PFSK-1 (cell line): ENCODE measurements around the gene RHNO1.

ENCODE experiments used
- FOXP2 ChIP-seq: optimal IDR thresholded peaks from 2 replicates; pipeline ENCODE3; 2011; ENCODE audit warnings: borderline replicate concordance, control low read depth, inconsistent platforms; ENCODE audit not compliant: insufficient read depth; ENCODE audit errors: extremely low read length, extremely low read depth
- POLR2AphosphoS5 ChIP-seq: IDR thresholded peaks from 2 replicates; pipeline ENCODE4 v1.6.1; 2012; ENCODE audit warnings: low read depth, mild to moderate bottlenecking, control low read depth, low read length, moderate library complexity
- SIN3A ChIP-seq: IDR thresholded peaks from 2 replicates; pipeline ENCODE4 v1.6.1; 2012; ENCODE audit warnings: mild to moderate bottlenecking, low read length, moderate library complexity, borderline replicate concordance; ENCODE audit not compliant: insufficient read depth
- TAF1 ChIP-seq: IDR thresholded peaks from 2 replicates; pipeline ENCODE4 v1.6.1; 2012; ENCODE audit warnings: low read length, control low read depth, borderline replicate concordance; ENCODE audit not compliant: insufficient read depth
- TF ChIP-seq, protein P1 (sequence below), 2 experiments: IDR thresholded peaks; 2 replicates each; pipeline versions ENCODE4 v1.6.1 to v1.8.0; 2011 to 2012; ENCODE audit warnings: low read depth in 2 of 2, low read length in 2 of 2, control low read depth in 1 of 2, inconsistent platforms in 1 of 2, mild to moderate bottlenecking in 1 of 2, moderate library complexity in 1 of 2; ENCODE audit not compliant: insufficient read depth in 1 of 2

Gene RHNO1

DNA sequence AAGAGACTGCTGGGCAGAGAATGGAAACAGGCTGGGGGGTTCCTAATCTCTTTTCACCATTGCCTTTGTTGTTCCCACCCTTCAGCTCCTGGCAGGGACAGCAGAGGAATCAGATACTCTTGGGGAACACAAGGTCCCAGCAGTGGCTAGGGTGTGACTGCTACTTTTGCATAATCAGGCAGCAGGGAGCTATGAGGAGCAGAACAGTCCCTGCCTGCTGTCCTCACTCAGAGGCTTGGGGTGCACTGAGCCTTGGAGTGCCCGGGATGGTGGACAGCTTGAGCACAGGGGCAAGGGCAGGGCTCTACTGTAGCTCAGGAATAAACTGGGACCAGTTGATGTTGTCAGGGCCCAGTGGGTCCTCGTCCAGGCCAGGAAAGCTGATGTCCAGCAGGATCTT is 18.7 kb upstream of the RHNO1 start:
- TF ChIP-seq SIN3A (no peak), TAF1 (no peak), FOXP2 (no peak), POLR2AphosphoS5 (no peak)
- TF ChIP-seq, protein P1, sequence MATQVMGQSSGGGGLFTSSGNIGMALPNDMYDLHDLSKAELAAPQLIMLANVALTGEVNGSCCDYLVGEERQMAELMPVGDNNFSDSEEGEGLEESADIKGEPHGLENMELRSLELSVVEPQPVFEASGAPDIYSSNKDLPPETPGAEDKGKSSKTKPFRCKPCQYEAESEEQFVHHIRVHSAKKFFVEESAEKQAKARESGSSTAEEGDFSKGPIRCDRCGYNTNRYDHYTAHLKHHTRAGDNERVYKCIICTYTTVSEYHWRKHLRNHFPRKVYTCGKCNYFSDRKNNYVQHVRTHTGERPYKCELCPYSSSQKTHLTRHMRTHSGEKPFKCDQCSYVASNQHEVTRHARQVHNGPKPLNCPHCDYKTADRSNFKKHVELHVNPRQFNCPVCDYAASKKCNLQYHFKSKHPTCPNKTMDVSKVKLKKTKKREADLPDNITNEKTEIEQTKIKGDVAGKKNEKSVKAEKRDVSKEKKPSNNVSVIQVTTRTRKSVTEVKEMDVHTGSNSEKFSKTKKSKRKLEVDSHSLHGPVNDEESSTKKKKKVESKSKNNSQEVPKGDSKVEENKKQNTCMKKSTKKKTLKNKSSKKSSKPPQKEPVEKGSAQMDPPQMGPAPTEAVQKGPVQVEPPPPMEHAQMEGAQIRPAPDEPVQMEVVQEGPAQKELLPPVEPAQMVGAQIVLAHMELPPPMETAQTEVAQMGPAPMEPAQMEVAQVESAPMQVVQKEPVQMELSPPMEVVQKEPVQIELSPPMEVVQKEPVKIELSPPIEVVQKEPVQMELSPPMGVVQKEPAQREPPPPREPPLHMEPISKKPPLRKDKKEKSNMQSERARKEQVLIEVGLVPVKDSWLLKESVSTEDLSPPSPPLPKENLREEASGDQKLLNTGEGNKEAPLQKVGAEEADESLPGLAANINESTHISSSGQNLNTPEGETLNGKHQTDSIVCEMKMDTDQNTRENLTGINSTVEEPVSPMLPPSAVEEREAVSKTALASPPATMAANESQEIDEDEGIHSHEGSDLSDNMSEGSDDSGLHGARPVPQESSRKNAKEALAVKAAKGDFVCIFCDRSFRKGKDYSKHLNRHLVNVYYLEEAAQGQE (IDR thresholded peaks at IDR 0.05; ENCODE audit: insufficient read depth in 1 of 2, low read depth in 2 of 2, low read length in 2 of 2): no peak

DNA sequence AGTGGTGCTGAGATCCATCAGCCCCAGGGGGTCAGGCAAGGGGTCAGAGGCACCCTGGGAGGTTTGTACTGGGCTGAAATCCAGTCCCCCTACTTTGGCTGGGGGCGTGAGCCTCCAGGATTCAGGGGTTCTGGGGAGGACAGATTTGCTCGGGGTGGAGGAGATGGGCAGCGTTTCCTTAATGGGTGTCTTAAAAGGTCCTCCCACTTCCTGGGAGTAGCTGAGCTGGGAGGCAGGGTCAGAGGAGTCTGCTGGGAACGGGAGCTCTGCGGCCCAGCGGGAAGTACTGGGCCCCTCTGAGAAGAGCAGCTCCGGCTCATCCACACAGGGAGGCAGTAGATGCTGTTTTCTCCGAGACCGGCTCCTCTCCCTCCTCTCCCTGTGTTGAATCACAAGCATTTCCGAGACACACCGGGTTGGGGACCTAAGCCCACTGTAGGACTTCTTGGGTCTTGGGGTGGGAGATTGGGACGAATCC is 18.0 kb upstream of the RHNO1 start:
- TF ChIP-seq SIN3A: no peak
- TF ChIP-seq TAF1: no peak
- no peak for TF ChIP-seq FOXP2
- TF ChIP-seq, protein P1 (IDR thresholded peaks at IDR 0.05; ENCODE audit: insufficient read depth in 1 of 2, low read depth in 2 of 2, low read length in 2 of 2): no peak
- no peak for TF ChIP-seq POLR2AphosphoS5

DNA sequence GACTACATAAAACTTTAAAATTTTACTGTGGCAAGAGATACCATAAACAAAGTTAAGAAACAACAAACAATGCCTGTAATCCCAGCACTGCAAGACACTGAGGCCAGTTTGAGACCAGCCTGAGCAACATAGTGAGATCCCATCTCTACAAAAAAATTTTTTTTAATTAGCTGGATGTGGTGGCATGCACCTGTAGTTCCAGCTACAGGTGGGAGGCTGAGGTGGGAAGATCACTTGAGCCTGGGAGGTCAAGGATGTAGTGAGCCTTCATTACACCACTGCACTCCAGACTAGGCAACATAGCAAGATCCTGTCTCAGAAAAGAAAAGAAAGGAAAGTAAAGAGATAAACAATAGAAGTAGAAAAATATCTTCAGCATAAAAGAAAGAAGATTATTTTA is 16.9 kb upstream of the RHNO1 start:
- TF ChIP-seq SIN3A (no peak), POLR2AphosphoS5 (no peak), TAF1 (no peak), FOXP2 (no peak)
- TF ChIP-seq, protein P1 (IDR thresholded peaks at IDR 0.05; ENCODE audit: insufficient read depth in 1 of 2, low read depth in 2 of 2, low read length in 2 of 2): no peak

DNA sequence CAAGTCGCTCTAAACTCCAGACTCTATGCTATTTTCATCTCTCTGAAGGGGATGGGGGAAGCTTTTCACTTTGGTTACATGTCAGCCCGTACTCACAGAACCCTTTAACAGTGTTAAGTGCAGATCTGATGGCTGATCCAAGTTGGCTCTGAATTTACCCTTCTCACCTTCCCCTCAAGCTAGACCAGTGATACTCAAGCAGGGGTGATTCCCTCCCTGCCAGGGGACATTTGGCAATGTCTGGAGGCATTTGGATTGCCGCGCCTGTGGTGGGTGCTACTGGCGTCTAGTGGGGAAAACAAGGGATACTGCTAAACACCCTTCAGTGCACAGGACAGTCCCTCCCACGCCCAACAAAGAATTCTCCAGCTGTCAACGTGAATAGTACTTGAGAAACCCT is 14.1 kb upstream of the RHNO1 start:
- TF ChIP-seq SIN3A: no peak
- TF ChIP-seq, protein P1 (IDR thresholded peaks at IDR 0.05; ENCODE audit: insufficient read depth in 1 of 2, low read depth in 2 of 2, low read length in 2 of 2): no peak
- no peak for TF ChIP-seq TAF1
- no peak for TF ChIP-seq POLR2AphosphoS5
- no peak for TF ChIP-seq FOXP2

DNA sequence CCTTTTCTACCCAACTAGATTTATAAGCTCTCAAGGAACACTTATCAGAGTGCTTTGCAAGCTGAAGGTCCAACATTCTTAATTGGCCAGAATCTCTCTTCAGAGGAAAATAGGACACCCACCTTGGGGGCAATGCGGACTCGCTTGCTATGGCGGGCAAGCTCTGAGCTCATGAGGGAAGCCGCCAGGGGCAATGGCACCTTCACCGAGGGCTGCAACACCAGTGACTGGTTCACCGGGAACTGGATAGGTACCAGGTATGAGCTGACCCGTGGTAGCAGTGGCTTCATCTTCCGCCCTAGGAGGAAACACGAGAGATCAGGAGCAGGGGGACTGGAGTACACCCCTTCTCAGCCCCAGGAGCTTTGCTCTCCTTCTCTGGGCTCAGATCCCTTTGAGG is 12.8 kb upstream of the RHNO1 start:
- TF ChIP-seq TAF1: no peak
- TF ChIP-seq, protein P1 (IDR thresholded peaks at IDR 0.05; ENCODE audit: insufficient read depth in 1 of 2, low read depth in 2 of 2, low read length in 2 of 2): no peak
- TF ChIP-seq FOXP2: no peak
- TF ChIP-seq SIN3A: no peak
